Adipose tissue (tissue), 3 donors: ENCODE data around the gene MEIS2. TPM values are rescaled to one million over a fixed set of nuclear protein-coding genes. Genes with fewer than 3 reads are reported as not detected.

Source experiments
- H3K27ac ChIP-seq: one replicate; pipeline ENCODE4 v1.5.1; 2013; ENCODE audit warnings: low read depth, low read length
- WGBS, 3 donors: extraction: QIAGEN DNeasy Blood & Tissue Kit; methylation state at CpG; one replicate each; pipeline ENCODE4 v1.1.7; 2013; 5-methylcytosine and 5-hydroxymethylcytosine counted together
- polyA plus RNA-seq, 3 donors: library from polyadenylated mRNA; stranded (reverse); fragments of 200-250 nt; gene quantifications; one replicate each; pipeline ENCODE4 v1.2.3, GENCODE V29; 2013
- donor health status: healthy with polysubstance abuse.
- donor health status: Bipolar disorder and iron deficiency.
- donor health status: healthy.

Gene MEIS2
- polyA plus RNA-seq, 3 donors = 6.6 to 16.9 (median 9.0) TPM

GRCh38 chr15:37055481-37055880, 44.9 kb downstream of the MEIS2 start:
- 85 to 94% (median 91%) methylated on average over 8 of the region's 8 CpGs for WGBS, 3 donors
- no peak overlapping the region for H3K27ac ChIP-seq

GRCh38 chr15:37054336-37054735, 46.0 kb downstream of the MEIS2 start:
- no peak overlapping the region for H3K27ac ChIP-seq
- WGBS, 3 donors = 84 to 93% (median 85%) methylated on average over 7 of the region's 7 CpGs

GRCh38 chr15:37053166-37053565, 47.2 kb downstream of the MEIS2 start:
- 62 to 80% (median 62%) methylated on average over 6 of the region's 6 CpGs for WGBS, 3 donors
- H3K27ac ChIP-seq = no peak overlapping the region

- no peak overlapping the region for H3K27ac ChIP-seq
- WGBS, 3 donors = 80 to 92% (median 88%) methylated on average over 3 of the region's 3 CpGs
Measured at GRCh38 chr15:37050345-37050744, 50.0 kb downstream of the MEIS2 start.

- no peak overlapping the region for H3K27ac ChIP-seq
Measured at GRCh38 chr15:37046876-37047614, 53.3 kb downstream of the MEIS2 start.

- 78 to 83% (median 83%) methylated on average over 12 of the region's 12 CpGs for WGBS, 3 donors
- no peak overlapping the region for H3K27ac ChIP-seq
Measured at GRCh38 chr15:37045859-37046740, 54.2 kb downstream of the MEIS2 start.

GRCh38 chr15:37044915-37045648, 55.3 kb downstream of the MEIS2 start:
- 81 to 93% (median 87%) methylated on average over 5 of the region's 5 CpGs for WGBS, 3 donors
- no peak overlapping the region for H3K27ac ChIP-seq

GRCh38 chr15:37041836-37042235, 58.5 kb downstream of the MEIS2 start:
- WGBS, 3 donors = 90 to 95% (median 92%) methylated on average over 4 of the region's 4 CpGs
- no peak overlapping the region for H3K27ac ChIP-seq

GRCh38 chr15:37041042-37041441, 59.3 kb downstream of the MEIS2 start:
- no peak overlapping the region for H3K27ac ChIP-seq
- WGBS, 3 donors = 75 to 100% (median 88%) methylated on average over 1 of the region's 1 CpG

GRCh38 chr15:37040072-37040742, 60.1 kb downstream of the MEIS2 start:
- no peak overlapping the region for H3K27ac ChIP-seq

GRCh38 chr15:37038716-37039106, 61.6 kb downstream of the MEIS2 start:
- 88 to 91% (median 89%) methylated on average over 7 of the region's 7 CpGs for WGBS, 3 donors
- no peak overlapping the region for H3K27ac ChIP-seq

More at GRCh38 chr15:37040072-37040742, 60.1 kb downstream of the MEIS2 start:
- 80 to 84% (median 82%) methylated on average over 4 of the region's 4 CpGs for WGBS, 3 donors

- WGBS, 3 donors = 84 to 88% (median 86%) methylated on average over 7 of the region's 7 CpGs
- H3K27ac ChIP-seq = no peak overlapping the region
Measured at GRCh38 chr15:37037850-37038715, 62.3 kb downstream of the MEIS2 start.

- 96 to 98% (median 97%) methylated on average over 7 of the region's 7 CpGs for WGBS, 3 donors
- H3K27ac ChIP-seq = no peak overlapping the region
Measured at GRCh38 chr15:37037071-37037655, 63.2 kb downstream of the MEIS2 start.

GRCh38 chr15:37034835-37035748, 65.3 kb downstream of the MEIS2 start:
- H3K27ac ChIP-seq = no peak overlapping the region
- 54 to 78% (median 75%) methylated on average over 10 of the region's 10 CpGs for WGBS, 3 donors

GRCh38 chr15:37034392-37034791, 66.0 kb downstream of the MEIS2 start:
- WGBS, 3 donors = 90 to 94% (median 91%) methylated on average over 7 of the region's 7 CpGs

GRCh38 chr15:37032091-37032775, 68.1 kb downstream of the MEIS2 start:
- WGBS, 3 donors = 72 to 83% (median 80%) methylated on average over 4 of the region's 4 CpGs
- no peak overlapping the region for H3K27ac ChIP-seq

More at GRCh38 chr15:37034392-37034791, 66.0 kb downstream of the MEIS2 start:
- no peak overlapping the region for H3K27ac ChIP-seq
